GM12878 (cell line): ENCODE measurements around the gene NXPE2. TPM values are rescaled to one million over a fixed set of nuclear protein-coding genes. Genes with fewer than 3 reads are reported as not detected.

Experiments used
- polyA plus RNA-seq, 11 experiments: library from polyadenylated mRNA; depleted of rRNA in 4 of 11; unstranded in 6 of 11; stranded (reverse) in 5 of 11; fragments of >200 nt; fragmentation: Nextera tagmentation in 4 of 11; fragmentation: Illumina TruSeq in 1 of 11; extraction: Ambion mirVana in 4 of 11; extraction: Trizol in 1 of 11; gene quantifications; 1 replicate in 1 of 11; 2 replicates in 10 of 11; pipeline versions ENCODE4 v1.2.1 to v1.2.3, GENCODE V29; 2011 to 2016; ENCODE audit warnings: inconsistent platforms in 2 of 11, missing spikeins in 2 of 11, low read depth in 1 of 11
- total RNA-seq, 4 experiments: library from RNA; depleted of rRNA in 3 of 4; stranded (reverse); fragments of >200 nt in 3 of 4; fragmentation: Illumina TruSeq in 1 of 4; extraction: Trizol in 1 of 4; gene quantifications; 2 replicates each; pipeline versions ENCODE4 v1.2.1 to v1.2.3, GENCODE V29; 2013 to 2021

The NXPE2 gene
- total and polyA plus RNA-seq, 10 of the 15 experiments (the other 5 are each of a cell fraction or from before 2014, with no cell fraction given), result not detected

Other genes with a start within 250 kb of the NXPE2 start
- 5.4 and 6.0 TPM in 2 replicates for gene REXO2, start 239.1 kb upstream of the NXPE2 start, total RNA-seq (2014; rRNA removed)
- 4.6 and 4.9 TPM in 2 replicates for gene REXO2, start 239.1 kb upstream of the NXPE2 start, total RNA-seq (2014; rRNA removed; fragmentation: Illumina TruSeq; extraction: Trizol)
- 4.0 and 5.1 TPM in 2 replicates for gene REXO2, start 239.1 kb upstream of the NXPE2 start, total RNA-seq (2021)
- 9.0 and 10.7 TPM in 2 replicates for gene REXO2, start 239.1 kb upstream of the NXPE2 start, polyA plus RNA-seq (2011; rRNA removed)
- gene REXO2, start 239.1 kb upstream of the NXPE2 start, polyA plus RNA-seq (2014; fragmentation: Illumina TruSeq; extraction: Trizol), result 2.6 and 4.9 TPM in 2 replicates
- 1 to 10 TPM; 3.3 to 6.4 TPM for gene REXO2, start 239.1 kb upstream of the NXPE2 start, polyA plus RNA-seq (2014; fragmentation: Nextera tagmentation; extraction: Ambion mirVana)
- 4.8 and 4.9 TPM in 2 replicates for gene REXO2, start 239.1 kb upstream of the NXPE2 start, polyA plus RNA-seq (2014; rRNA removed)
- 10 to 100 TPM; 11.0 to 12.5 TPM for gene REXO2, start 239.1 kb upstream of the NXPE2 start, polyA plus RNA-seq (2016; fragmentation: Nextera tagmentation; extraction: Ambion mirVana)
- gene NXPE1, start 118.6 kb upstream of the NXPE2 start, total RNA-seq (2014; rRNA removed), result not detected in 2 replicates
- gene NXPE1, start 118.6 kb upstream of the NXPE2 start, total RNA-seq (2014; rRNA removed; fragmentation: Illumina TruSeq; extraction: Trizol), result not detected in 2 replicates
- gene NXPE1, start 118.6 kb upstream of the NXPE2 start, total RNA-seq (2021), result 0.16 TPM in 1 of 2 replicates, not detected in the other
- gene NXPE1, start 118.6 kb upstream of the NXPE2 start, polyA plus RNA-seq (2011; rRNA removed), result not detected in 2 replicates
- not detected in 2 replicates for gene NXPE1, start 118.6 kb upstream of the NXPE2 start, polyA plus RNA-seq (2014; fragmentation: Illumina TruSeq; extraction: Trizol)
- not detected for gene NXPE1, start 118.6 kb upstream of the NXPE2 start, polyA plus RNA-seq (2014; fragmentation: Nextera tagmentation; extraction: Ambion mirVana)
- gene NXPE1, start 118.6 kb upstream of the NXPE2 start, polyA plus RNA-seq (2014; rRNA removed), result not detected in 2 replicates
- gene NXPE1, start 118.6 kb upstream of the NXPE2 start, polyA plus RNA-seq (2016; fragmentation: Nextera tagmentation; extraction: Ambion mirVana), result not detected
- not detected in 2 replicates for gene NXPE4, start 82.7 kb upstream of the NXPE2 start, total RNA-seq (2014; rRNA removed)
- not detected in 2 replicates for gene NXPE4, start 82.7 kb upstream of the NXPE2 start, total RNA-seq (2014; rRNA removed; fragmentation: Illumina TruSeq; extraction: Trizol)
- gene NXPE4, start 82.7 kb upstream of the NXPE2 start, total RNA-seq (2021), result not detected in 2 replicates
- gene NXPE4, start 82.7 kb upstream of the NXPE2 start, polyA plus RNA-seq (2011; rRNA removed), result not detected in 2 replicates
- not detected in 2 replicates for gene NXPE4, start 82.7 kb upstream of the NXPE2 start, polyA plus RNA-seq (2014; fragmentation: Illumina TruSeq; extraction: Trizol)
- not detected for gene NXPE4, start 82.7 kb upstream of the NXPE2 start, polyA plus RNA-seq (2014; fragmentation: Nextera tagmentation; extraction: Ambion mirVana)
- gene NXPE4, start 82.7 kb upstream of the NXPE2 start, polyA plus RNA-seq (2014; rRNA removed), result not detected in 2 replicates
- gene NXPE4, start 82.7 kb upstream of the NXPE2 start, polyA plus RNA-seq (2016; fragmentation: Nextera tagmentation; extraction: Ambion mirVana), result not detected